NCI-H1048 (cell line): ENCODE data around the gene TRIM14.
"Not testable (repeated sequence)": the region's sequence is repeated elsewhere in the genome, so short reads cannot be mapped to it uniquely, and the experiment has no call there.

Experiments
- DNase-seq: peaks from one replicate; lab custom pipeline; 2025; lab: John Stamatoyannopoulos, UW

Gene TRIM14

GRCh38 chr9:98081477-98082219 lies 37.4 kb downstream of the TRIM14 start:
- no peak for DNase-seq

GRCh38 chr9:98080780-98081179 lies 38.2 kb downstream of the TRIM14 start:
- no peak for DNase-seq

DNA sequence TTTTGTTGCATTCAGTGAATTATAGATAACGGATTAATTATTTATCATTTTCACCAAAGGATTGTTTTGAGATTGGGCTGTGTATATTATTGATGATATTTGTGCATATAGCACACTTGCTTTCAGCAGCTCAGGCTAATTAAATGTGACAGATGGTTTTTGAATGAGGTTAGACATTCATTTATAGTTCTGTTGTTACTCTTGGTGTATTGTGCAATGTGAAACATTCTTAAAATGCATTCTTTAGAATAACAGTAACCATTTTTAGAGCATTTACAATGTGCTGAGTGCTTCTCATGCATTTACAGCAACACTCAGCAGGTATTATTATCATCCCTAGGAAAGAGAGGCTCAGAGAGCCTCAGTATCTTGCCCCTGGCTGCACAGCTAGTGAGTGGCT lies 38.7 kb downstream of the TRIM14 start:
- DNase-seq, result no peak

DNA sequence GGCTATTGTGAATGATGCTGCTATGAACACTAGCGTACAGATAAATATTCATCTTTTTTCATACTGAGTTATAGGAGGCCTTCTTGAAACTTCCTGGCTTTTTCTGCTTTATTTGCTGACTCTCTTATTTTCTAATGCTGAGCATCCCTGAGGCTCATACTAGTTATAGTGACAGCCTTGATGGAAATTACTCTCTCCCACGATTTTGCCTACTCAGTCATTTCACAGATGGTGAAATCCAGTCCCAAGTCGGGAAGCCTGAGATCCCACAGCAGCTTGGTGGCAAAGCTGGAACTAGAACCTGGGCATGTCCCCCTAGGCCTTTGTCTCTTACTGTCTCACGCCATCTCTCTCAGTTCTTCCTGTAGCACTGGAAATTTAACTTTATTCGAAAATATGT lies 40.1 kb downstream of the TRIM14 start:
- DNase-seq, result no peak

GRCh38 chr9:98076514-98076890 lies 42.5 kb downstream of the TRIM14 start:
- not testable (repeated sequence) for DNase-seq

GRCh38 chr9:98075332-98075805 lies 43.7 kb downstream of the TRIM14 start:
- DNase-seq, result no peak

DNA sequence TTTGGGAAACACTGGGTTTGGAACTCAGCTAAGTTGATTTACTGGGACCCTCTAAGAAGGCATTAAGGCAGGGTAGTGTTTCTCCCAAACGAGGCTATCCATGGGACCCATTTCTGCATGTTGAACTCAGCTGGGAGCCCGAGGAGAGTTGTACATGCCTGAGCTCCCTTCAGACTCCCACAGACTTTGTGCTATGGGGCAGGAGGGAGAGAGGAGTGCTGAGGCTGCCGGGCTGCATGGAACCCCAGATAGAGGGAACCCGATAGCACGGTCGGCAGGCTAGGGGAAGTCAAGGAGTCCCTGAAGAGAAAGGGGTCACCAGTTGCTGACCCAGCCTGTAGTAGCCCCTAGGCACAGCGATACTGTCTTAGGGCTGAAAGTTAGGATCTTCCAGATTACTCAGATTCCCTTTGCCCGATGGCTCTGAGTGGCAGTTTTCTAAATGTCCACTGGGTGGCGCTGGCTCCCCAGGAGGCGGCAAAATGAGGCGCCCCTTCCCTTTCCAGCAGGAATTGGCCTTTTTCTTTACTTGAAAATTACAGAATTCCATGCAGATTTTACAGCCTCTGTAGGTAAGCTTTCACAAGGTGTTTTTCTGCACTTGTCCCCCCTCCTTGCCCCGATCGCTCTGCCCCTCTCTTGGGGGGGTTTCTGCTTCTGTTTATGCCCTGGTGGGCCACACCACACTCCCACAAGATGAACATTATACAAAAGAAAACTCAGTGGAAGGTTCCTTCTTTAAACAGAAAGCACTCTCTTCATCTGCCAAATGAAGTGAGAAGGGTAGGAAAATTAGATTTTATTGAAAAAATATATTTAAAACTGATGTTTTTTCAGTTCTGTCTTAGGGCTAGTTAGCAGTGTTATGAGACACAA lies 44.7 kb downstream of the TRIM14 start:
- DNase-seq, result no peak

DNA sequence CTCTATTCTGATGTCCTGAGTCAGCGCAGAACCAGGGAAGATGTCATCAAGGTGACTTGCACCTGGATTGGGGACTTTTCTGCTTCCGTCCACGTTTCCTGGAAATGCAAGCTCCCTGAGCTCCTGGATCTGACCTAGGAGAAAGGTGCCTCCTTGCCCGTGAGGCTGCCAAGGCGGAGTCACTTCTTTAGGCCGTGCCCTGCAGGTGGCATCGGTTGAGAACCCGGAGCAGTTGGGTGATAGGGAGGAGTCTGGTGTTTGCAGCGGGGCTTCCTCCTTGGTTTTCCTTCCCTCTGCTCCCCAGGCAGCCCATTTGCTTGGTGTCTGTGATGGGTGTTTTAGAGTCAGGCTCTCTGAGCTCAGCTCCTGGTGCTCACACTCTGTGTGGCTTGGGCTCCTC lies 47.3 kb downstream of the TRIM14 start:
- DNase-seq, result no peak

- DNase-seq, result no peak
Measured at GRCh38 chr9:98070704-98071103, 48.3 kb downstream of the TRIM14 start.

GRCh38 chr9:98069551-98069950 lies 49.5 kb downstream of the TRIM14 start:
- no peak for DNase-seq

- DNase-seq, result no peak
Measured at GRCh38 chr9:98067184-98067583, 51.8 kb downstream of the TRIM14 start.

- DNase-seq, result no peak
Measured at GRCh38 chr9:98066235-98066634, 52.8 kb downstream of the TRIM14 start.

DNA sequence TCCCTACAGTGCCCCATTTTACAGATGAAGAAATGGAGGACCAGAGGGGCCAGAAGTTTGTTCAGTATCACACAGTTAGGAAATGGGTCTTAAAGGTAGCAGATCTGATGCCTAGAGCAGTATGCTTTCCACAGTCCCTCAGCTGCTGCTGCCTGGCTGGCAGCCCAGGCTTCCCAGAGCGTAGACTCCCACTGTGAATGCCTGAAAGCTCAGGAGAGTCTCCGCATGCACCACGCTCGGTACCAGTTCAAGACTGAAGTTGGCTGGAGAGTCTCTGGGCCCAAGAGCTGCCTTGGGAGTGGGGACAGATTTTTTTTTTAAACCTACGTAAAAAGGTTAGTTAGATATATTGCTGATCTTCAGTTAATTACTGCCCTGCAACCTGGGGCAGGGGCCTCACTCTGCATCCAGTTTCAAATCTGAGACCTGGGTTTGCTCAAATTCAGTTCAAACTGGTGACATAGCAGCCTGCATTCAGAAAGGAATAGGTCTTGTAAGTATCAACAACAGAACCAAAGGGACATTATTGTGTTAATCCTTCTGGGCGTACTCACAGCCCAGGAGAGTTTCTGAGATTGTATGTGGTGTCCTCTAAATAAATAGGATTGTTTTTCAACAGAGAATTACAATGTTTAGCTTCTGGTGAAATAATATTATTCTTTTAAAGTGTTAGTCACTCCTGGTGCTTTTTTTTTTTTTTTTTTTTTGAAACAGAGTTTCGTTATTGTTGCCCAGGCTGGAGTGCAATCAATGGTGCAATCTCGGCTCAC lies 54.2 kb downstream of the TRIM14 start:
- DNase-seq, result no peak

DNA sequence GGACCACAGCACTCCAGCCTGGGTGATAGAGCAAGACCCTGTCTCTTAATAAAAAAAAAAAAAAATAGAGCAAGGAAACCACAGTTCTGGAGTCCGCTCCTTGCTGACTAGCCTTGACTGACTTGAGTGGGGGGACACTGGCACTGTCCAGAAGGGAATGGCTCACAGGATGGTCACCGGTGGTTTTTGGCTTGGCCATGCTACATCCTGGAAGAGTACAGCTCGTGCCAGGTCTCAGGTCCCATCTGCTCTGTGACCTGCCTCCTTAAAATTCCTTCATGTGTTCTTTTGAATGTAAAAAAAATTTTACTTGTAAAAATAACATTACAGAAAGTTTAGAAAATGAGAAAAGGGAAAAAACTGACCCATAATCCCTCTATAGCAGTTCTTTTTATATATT lies 56.9 kb downstream of the TRIM14 start:
- no peak for DNase-seq

DNA sequence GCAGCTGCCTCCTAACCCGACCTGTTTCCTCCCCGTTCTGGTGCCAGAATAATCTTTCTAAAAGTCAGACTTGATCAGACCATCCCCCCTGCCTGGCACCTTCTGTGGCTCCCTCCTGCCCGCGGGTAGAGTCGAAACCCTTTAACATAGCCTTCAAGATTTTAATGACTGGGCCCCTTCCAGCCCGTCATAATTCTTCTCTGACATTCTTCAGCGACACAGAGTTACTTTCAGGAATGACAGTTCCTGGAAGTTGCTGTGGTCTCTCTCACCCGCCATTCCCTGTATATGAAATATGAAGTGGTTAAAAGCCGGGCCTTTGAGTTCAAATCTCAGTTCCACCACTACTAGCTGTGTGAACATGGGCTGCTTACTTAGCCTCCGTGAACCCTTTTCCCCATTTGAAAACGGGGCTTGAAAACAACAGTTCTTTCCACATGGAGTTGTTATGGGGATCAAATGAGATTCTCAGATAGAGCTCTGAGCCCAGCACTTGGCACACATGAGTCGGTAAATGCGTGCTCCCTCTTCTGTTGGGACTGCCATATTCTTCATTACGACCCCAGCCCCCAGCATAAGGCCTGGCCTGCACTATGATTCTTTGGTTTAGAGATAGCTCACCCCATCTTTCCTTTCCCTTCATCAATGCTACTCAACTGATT lies 61.8 kb downstream of the TRIM14 start:
- no peak for DNase-seq

DNA sequence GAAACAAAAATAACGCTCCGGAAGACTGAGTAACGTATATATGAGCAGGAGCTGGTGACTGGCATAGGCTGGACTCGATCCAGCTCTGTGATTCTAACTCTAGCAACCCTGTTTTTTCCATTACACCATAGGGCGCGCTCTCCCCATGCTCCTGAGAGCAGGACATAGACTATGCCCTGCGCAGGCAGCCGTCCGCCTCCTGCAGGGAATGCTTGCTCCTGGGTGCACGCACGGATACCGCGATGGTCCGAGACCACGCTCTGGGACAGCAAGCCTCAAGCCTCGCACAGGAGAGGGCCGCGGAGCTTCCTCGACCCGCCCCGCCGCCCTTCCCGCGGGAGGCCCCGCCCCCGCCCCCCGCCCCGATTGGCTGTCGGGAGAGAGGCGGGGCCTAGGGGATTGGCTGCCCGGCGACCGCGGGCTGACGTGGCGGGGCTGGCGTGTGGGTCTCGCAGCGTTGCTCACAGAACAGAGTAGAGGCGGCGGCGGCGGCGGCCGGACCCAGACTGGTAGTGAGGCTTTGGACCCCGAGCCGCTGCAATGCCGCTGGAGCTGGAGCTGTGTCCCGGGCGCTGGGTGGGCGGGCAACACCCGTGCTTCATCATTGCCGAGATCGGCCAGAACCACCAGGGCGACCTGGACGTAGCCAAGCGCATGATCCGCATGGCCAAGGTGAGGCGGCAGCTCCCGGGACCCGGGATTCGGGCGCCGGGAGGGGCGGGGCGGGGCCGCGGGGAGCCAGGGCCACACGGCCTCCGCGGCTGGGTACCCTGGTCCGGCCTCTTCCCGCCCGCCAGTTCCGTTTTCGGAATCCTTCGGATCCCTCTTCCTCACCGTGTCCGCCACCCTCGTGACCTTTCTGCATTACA lies 62.5 kb downstream of the TRIM14 start, which contains the start of gene NANS:
TSS of gene NANS (plus strand) at position 464 of the 869 bp plus-strand sequence. CDS start at position 541, 77 bp downstream.
- peak; percentile 71 for DNase-seq

GRCh38 chr9:98054376-98054951 lies 64.6 kb downstream of the TRIM14 start:
- no peak for DNase-seq

GRCh38 chr9:98050351-98050750 lies 68.7 kb downstream of the TRIM14 start:
- DNase-seq, result no peak

GRCh38 chr9:98049288-98050072 lies 69.5 kb downstream of the TRIM14 start:
- DNase-seq, result no peak

- no peak for DNase-seq
Measured at GRCh38 chr9:98047002-98047401, 72.0 kb downstream of the TRIM14 start.
